Measurements from ENCODE around the gene GPC4.

GPC4 gene

DNA sequence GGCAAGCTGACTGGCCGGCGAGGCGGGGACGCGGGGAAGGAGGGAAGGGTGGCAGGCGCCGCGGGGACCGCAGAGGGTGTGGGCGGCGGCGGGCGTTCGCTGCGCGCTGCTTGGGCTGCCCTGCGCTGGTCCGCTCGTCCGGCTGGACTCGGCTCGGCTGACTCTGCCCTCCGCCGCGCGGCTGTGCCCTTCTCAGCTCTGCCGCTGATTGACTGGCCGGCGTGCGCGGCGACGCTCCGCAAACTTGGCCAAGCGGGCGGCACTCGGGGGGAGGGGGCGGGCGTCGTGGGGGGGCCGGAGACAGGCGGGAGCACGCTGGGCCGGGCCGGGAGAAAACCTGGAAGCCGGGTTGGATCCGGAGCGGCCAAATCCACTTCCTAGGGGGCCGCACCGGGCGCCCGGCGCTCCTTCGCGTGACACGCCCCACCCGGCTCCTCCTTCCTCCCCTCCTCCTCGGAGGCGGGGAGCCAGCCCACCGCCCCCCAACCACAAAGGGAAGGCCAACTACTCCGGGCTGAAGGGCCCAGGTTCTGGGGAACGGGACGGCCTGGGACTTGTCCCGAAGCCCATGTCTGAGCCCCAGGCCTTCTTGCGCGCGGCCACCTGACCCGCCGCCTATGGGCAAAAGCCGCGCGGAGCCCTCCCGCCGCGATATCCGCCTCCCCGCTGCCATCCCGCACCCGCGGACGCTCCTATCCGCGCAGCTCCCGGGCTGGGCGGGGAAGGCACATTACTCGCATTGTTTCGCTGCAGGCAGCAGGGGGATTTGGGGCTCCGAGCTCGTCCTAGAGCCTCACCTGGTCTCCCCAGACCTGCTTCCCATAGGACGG lies at the start of gene GPC4:
Gene GPC4 (minus strand): TSS at position 214 of the 830 bp plus-strand sequence. CDS start 524 bp downstream, outside the sequence.
- DNase-seq: no peak

DNA sequence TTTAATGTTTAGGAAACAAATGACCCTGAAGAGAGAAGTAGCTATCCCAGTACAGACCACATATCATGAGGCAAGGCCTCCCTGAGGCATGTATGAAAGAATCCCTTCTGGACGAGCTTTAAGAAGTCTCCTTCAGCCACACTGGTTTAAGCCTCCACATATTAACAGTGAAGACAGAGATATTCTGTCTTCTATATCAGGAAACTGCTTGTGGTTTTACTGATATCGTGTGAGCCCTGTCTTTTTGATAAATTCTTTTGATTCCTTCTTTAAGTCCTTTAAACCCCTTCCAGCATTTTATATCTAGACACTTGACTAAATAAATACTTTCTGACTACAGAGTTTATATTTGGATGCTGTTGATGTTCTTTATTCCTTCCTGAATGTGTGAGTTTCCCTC lies 45.9 kb upstream of the GPC4 start:
- DNase-seq: no peak

DNA sequence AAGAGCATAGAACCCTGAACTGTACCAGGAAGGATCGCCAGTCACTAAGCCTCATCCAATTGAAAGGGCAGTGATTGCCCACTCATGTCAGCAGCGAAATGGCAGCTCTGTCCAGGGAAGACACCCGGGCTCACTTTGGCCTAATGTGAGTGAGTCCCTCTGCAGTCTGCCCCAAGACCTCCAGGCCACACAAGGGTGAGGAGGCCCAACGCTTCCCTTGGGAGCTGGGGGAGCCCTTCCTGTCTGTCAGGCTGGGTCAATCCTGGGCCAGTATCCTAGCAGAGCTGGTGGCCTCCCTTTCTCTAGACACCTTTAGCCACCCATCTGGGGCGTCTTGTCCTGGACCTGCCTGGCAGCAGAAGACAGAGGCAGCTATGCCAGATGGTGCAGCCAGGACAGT lies 39.6 kb upstream of the GPC4 start:
- DNase-seq: no peak

DNA sequence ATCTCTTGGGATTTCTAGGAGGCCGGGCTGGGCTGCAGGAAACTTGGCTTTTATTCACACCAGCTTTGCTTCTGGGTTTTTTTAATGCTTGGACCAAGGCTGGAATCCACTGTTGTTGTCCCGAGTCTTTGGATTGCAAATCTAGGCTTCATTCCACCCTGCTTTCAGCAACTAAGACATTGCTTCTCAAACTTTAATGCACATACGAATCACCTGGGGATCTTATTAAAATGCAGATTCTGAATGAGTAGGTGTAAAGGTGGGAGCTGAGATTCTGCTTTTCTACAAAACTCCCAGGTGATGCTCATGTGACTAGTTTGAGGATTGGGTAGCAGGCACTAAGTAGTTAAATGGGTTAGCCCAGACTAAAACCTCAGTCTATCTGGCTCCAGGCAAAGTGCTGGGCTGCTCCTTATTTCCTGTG lies 39.2 kb upstream of the GPC4 start:
- DNase-seq: no peak

DNA sequence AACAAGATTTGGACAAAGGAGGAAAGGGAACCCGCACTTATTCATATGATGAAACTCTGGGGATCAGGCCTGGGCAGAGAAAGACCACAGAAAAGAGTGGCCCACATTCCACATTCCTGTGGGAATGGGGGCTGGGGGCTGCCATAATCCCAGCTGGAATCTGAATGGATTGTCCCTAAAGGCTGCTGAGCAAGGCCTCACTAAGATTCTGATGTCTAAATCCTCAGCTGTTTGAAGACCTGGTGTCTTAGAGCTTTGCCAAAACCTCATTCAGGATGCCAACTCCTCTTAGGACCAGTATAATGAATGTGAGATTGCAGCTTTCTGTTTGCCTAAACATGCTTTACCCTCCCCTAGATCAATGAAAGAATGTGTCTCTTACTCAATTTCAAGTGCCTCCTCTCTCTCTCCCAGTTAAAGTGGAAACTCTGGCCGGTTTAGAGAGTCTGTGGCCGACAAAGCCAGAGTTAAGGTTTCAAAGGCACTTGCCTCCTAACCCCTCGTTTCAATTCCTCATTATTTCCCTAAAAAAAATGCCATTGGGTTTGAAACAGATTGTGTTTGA lies 33.3 kb upstream of the GPC4 start:
- no peak for DNase-seq

DNA sequence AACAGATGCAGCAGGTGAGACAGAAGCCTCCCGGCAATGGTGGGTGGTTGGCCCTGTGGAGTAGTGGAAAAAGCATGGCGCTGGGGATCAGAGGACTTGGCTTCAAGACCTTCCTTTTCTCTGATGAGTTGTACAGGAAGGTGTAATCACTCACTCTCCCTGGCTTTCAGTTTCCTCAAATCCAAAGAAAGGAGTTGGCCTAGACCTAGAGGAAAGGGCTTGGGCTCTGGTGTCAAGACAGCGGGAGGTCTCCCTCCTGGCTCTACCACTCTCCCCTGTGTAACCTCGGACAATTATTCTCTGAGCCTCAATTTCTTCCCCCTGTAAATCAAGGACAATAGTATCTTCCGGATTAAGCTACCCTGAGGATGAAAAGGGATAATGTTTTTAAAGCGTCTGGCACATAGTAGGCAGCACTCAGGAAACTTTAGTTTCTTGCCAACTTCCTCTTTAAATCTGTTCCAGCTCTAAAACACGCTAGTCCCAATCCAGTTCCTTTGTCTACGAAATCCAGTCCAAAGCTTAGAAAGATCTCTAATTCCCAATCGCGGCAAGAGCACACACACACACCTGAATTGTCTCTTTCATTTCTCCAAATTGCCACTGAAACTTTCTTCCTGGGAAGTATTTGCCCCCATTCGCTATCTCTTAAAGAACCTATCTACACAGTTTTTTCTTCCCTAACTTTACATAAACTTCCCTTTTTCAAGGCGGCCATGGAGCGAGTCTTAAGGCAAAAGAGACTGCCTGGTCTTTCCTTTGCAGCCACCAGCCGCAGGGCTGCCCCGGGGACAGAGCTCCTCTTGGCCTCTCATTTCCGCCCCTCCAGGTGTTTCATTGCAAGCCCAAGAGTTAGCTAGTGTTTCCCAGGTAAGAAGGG lies 29.9 kb upstream of the GPC4 start:
- no peak for DNase-seq

DNA sequence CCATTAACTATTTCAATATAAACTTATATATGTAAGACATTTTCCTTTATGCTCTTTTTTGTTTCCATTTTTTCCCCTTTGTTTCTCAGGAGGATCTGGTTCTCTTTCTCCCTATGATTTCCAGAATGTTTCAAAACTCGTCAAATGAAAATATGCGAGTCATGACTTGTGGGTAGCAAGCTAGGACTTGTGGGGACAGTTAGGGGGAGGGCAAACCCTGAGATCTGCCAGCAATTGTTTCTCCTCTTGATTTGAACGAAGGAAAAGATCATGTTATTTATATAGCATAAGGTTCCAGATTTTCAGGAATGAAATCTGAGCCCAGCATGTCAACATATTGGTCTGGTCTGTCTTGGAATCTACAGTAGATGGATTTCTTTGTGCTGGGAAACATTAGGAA lies 28.9 kb upstream of the GPC4 start:
- no peak for DNase-seq

DNA sequence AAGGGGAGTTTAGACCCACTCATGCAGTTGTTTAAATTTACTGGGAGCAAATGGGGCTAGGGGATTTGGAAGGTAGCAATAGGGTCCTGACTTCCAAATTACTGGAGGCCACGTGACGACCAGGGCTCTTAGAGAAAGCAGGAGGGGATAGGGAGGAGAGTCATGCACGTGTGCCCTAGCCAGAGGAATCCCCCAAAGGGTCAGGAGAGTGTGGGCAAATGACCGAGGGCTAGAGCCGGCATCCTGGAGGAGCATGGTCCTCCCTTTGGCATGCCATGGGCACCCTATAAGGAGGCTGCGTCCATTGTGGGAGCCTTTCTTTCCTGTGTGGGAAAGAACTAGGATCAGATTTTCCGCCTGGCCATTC lies 25.5 kb upstream of the GPC4 start:
- no peak for DNase-seq

DNA sequence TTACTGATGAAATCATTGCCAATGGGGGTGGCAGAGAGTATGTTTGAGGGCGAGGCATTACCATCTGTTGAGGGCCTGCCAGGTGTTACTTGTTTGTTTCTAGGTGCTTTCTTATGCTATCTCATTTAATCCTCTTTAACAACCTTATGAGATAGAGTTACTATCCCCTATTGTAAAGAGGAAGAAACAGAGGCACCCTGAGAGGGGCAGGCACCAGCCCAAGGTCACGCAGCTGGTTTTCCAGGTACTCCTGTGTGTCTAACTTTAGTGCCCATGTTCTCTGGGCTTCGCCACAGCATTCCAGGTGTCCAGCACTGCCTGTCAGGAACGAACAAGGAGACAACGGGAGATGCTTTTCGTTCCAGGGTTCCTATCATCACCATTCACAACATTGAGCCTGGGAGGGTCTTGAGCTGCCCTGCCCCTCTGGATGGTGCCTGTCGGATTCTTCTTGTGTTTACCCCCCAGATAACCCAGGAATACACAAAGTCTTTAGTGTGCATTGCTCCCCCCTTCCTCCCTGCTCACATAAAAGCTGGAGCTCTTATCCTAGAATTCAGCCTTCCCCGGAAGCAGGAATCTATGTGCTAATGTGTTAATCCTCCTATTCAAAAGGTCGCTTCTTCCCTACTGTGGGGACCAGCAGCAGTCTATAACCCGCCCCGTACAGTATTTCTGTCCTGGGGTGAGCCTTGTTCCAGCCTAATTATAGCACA lies 24.9 kb upstream of the GPC4 start:
- DNase-seq: no peak

DNA sequence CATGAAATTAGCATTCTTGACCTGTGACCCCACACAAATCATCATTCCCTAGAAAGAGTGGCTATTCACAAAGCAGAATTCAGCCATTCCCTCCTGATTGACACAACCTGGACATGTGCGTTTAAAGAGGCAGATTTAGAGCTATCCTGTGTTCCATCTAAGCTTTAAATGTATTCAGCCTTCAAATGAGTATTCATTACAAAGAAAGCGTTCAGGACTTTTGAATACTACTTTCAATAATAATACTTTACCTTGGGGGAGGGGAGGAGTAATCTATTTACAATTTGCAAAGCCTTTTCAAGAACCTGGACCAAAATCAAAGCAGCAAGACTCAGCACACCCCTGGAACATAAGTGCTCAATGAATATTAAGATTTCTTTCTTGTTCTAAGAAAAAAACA lies 22.5 kb upstream of the GPC4 start:
- no peak for DNase-seq

DNA sequence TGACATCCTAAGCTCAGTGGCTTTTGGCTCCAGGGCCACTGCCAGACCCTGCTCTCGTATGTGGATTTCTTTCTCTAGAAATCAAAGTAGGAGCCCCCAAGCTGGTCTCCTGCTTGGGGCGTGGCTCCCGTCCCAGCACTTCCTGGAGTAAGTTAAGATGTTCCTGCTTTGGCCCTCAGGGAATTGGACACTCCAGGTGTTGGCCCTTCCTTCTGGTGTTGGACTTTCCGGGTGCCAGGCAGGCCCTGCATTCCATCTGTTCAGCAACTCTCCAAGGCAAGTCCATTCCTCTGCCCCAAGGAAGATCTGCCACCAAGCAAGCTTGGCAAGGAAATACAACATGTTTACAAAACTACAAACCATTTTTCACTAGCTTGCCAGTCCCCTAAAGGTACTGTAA lies 22.1 kb upstream of the GPC4 start:
- no peak for DNase-seq

DNA sequence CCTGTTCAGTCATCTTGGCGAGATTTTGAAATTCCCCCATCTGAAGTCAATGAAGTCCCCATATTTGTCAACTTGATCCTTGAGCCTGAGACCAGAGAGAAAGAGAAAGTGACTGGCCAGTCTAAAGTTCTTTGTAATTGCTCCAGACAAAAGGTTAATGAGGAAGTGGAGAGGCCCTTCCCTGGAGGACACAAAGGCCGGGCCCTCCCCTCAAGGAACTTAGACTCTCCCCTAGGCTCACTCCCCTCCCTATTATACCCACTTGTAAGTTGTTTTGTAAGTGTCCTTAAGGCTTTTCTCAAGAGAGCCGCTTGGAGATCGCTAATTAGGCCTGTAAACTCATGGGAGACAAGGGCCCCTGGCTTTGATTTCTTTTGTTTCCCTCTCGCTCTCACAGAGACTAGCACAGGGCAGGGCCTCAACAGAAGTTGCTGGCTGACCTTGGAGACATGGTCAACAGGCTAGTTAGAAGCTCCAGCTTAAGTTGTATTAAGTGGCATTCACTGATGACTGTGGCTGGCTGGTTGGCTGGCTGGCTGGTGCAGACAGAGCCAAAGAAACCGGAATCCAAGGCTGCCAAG lies 20.3 kb upstream of the GPC4 start:
- no peak for DNase-seq

DNA sequence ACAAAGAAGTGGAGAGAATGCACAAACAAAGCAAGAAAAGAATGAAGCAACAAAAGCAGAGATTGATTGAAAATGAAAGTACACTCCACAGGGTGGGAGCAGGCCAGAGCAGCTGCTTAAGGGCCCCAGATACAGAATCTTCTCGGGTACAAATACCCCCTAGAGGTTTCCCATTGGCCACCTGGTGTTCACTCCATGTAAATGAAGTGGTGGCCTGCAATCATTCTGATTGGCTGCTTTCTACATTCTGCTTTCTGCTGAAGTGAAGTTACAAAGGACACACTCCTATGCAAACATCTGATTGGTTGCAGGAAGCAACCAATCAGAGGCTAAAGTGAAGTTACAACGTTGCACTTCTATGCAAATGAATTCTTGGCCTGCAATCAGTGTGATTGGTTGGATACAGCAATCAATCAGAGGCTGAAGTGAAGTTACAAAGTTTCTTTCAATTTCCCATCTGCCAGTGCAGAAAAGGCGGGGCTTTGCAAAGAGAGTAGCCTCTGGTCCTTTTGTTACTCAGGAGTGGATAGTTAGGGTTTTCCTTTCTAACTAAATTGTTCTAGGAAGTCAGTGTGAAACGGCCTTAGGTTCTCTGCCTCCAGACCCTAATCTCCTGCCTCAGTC lies 19.0 kb upstream of the GPC4 start:
- DNase-seq: no peak

DNA sequence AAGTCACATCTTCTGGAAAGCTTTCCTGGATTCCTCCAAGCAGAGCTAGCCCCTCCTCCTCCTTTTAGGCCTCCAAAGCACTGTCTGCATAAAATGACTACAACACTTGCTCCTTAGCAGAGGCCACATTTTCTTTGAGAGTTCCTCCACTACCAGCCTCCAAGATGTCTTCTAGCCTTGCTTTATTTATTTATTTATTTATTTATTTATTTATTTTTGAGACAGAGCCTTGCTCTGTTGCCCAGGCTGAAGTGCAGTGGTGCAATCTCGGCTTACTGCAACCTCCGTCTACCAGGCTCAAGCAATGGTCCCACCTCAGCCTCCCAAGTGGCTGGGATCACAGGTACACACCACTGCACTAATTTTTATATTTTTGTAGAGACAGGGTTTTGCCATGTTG lies 4.6 kb upstream of the GPC4 start:
- DNase-seq: no peak

DNA sequence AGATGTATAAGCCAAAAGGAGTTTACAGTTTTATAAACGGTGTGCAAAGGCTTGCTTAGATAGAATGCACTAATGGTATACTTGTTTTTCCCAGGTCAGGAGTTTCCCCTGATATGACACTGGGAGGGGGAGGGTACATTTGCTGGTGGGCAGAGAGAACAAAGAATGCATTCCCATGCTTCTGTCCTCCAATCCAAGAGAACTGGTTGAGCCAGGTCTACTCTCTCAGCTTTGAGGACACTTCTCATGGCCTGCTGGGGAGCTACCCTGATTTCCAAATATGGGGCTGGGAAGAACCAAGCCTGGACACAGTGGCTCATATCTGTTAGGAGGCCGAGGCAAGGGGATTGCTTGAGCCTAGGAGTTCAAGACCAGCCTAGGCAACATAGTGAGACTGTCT lies 3.3 kb upstream of the GPC4 start:
- no peak for DNase-seq

DNA sequence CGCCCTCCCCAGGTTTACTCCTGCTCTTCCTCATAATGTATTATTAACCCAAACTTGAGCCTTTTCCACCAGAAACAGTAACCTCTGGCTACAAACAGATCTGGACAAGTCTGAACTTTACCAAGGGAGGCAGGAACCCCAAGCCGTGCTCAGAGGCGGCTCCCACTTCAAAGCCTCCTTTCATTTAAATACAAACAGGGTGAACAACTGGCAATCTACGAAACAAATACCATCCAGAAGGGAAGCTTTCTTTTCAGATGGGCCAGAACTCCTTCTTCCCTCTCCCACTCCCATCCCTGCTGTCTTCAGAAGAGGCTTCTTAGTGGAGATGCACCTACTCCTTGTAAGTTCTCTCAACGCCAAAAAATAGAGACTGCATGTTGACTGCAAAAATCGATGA lies 2.1 kb upstream of the GPC4 start:
- no peak for DNase-seq

DNA sequence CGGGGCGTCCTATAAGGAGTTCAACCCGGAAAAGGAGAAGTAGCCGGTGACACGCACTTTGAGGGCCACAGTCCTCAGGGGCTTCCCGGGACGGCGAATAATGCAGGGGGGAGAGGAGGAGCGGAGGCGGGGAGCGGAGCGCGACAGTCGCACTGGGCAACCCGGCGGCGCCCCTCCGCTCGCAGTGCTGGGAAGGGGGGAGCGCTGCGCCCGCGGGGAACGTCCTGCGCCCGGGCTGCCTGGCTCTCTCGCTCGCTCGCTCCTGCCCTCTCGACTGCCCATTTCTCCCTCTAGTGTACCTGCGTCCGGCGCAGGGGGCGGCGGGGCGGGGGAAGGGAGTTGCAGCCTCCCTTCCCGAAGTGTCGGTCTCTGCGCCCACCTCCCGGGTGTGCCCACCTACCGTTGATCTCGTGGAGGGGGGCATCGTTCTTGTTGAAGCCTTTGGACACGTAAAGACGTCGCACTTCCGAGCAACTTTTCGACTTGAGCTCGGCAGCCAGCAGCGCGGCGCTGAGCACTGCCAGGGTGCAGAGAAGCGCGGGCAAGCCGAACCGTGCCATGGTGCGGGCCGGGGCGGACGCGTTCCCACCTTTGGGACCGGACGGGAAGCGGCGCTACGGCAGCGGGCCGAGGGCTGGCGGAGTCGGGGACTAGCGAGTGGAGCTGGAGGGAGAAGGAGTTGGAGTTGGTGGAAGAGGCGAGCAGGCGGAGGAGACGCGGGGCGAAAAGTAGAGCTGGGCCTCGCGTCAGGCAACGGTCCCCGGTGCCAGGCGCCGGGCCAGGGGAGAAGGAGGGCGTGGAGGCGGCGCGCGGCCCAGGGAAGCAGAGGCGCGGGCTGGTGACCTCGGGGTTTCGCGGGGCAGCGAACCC lies 648 bp downstream of the GPC4 start:
- DNase-seq: no peak

DNA sequence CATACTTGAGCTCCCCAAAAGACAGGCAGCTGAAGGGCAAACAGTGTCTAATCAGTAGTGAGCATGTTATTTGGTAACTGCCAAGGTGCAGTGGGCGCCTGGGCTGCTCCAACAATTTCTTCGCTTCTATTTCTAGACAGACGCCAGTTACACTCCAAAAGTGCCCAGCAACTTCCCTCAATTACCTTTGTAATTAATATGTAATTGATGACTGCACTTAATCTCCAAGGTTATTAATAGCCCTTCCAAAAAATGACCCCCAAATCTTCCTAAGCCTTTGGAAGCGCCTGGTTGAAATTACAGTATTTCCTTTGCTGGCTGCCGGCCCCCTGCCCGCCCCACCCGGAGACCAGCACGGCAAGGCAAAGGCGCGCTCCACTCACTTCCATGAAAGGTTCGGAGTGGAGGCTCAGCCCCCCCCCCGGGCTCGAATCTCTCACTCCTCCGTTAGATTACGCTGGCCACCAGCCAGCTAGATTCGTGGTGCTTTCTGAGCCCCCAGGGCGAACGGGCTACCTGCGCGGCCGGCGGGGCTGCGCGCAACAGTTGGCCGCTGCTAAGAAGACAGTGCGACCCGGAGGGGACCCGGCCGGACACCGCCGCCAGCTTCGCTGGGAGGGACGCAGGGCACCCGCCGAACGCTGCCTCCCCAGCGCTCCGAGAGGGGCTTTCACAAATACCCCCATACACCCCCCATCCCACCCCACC lies 1.9 kb downstream of the GPC4 start:
- DNase-seq: no peak

DNA sequence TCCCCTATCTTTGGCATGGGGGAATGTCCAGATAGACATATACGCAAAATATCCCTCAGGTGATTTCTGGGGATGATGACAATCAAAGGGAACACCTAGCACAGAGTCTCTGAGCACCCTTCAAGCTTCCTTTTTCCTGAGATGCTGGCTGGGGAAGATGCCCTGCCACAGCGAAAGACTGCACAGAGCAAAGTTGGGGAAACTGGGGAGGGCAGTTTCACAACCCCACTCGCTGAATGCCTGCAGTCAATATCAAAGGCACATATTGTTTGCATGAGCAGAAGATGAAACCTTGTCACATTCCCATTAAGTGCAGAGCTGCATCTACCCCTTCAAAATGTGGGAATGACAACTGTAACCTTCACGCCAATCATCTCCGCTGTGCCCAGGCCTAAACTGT lies 2.6 kb downstream of the GPC4 start:
- DNase-seq: no peak

DNA sequence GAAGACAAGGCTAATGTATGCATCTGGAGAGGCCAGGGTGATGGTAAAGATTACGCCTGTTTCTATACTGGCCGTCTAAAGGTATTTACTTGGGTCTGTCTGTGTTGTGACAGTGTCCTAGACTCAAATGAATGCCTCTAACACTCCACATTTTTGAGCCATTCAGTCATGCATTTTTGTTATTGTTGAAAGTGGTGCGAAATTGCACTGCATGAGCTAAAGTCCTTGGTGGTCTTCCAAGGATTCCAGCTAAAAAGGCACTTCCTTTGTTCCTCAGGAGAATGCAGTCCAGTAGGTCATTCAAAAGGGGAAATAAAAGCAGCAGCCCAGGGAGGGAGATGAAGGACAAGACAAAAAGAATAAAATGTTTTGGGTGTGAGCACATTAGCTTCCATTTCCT lies 3.0 kb downstream of the GPC4 start:
- DNase-seq: no peak

DNA sequence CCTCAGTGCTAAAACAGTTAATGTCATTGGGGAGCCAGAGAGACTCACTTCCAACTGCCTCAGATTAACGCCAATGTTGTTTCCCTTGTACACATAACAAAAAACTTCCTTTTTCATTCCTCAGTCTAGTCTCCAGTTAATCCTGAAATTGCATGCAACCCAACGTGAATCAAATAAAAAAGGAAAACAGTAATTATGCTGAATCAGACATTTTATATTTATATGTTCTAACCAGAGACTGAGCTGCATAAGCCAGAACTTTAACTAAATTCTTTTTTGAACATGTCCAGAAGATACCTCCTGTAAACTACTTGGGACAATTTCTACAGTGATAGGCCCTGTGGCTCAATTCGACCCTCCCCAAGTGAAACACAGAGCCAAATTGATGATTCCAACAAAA lies 4.7 kb downstream of the GPC4 start:
- DNase-seq: no peak

All from NK-92 treated with Interleukin-12 subunit alpha and Interleukin-12 subunit beta, amount 100 ng/mL, for 24 hours (cell line).